PC-3 (cell line): ENCODE results near the gene SNX9.

Source experiments
- CTCF ChIP-seq: fragments of 300-600 bp; sonication (generic); conservative IDR thresholded peaks from 2 replicates; pipeline ENCODE4 v1.5.1; 2017; ENCODE audit warnings: antibody characterized with exemption, low read depth, mild to moderate bottlenecking, low read length
- EZH2phosphoT487 ChIP-seq: fragments of 300-600 bp; sonication (generic); IDR thresholded peaks from 2 replicates; pipeline ENCODE4 v1.6.1; 2018; ENCODE audit warnings: mild to moderate bottlenecking, antibody characterized with exemption, low read length, borderline replicate concordance

GRCh38 chr6:157980288-157981131 is 157.5 kb downstream of the SNX9 start:
- TF ChIP-seq EZH2phosphoT487 (no peak), CTCF (no peak)
